Loucy (cell line): ENCODE measurements around the gene KLK1.

ENCODE experiments used
- H2AFZ ChIP-seq: fragments of 200-600 bp; sonication (generic); 2 replicates; pipeline ENCODE4 v1.6.0; 2016; ENCODE audit warnings: antibody characterized with exemption, mild to moderate bottlenecking, low read length, moderate library complexity
- H3F3A ChIP-seq: fragments of 200-600 bp; 2 replicates; pipeline ENCODE4 v1.6.0; 2016; ENCODE audit warnings: antibody characterized with exemption, low read depth, mild to moderate bottlenecking
- H3K27me3 ChIP-seq: fragments of 200-600 bp; sonication (generic); 2 replicates; pipeline ENCODE4 v1.6.1; 2014; ENCODE audit warnings: low read length, mild to moderate bottlenecking; ENCODE audit not compliant: insufficient read depth, poor library complexity, severe bottlenecking
- H3K36me3 ChIP-seq: fragments of 200-600 bp; sonication (generic); 2 replicates; pipeline ENCODE4 v1.6.1; 2016; ENCODE audit warnings: low read length; ENCODE audit not compliant: insufficient read depth
- H3K4me1 ChIP-seq: fragments of 200-600 bp; sonication (generic); 2 replicates; pipeline ENCODE4 v1.5.1; 2014; ENCODE audit warnings: low read length, mild to moderate bottlenecking; ENCODE audit not compliant: insufficient read depth, poor library complexity, severe bottlenecking
- H3K4me2 ChIP-seq: fragments of 200-600 bp; sonication (generic); 2 replicates; pipeline ENCODE4 v1.6.0; 2014; ENCODE audit warnings: antibody characterized with exemption, low read length, low read depth, mild to moderate bottlenecking; ENCODE audit not compliant: poor library complexity, severe bottlenecking
- H3K4me3 ChIP-seq: fragments of 200-600 bp; sonication (generic); 2 replicates; pipeline ENCODE4 v1.5.1; 2014; ENCODE audit warnings: low read length, mild to moderate bottlenecking, mixed read lengths; ENCODE audit not compliant: poor library complexity, severe bottlenecking
- H3K79me2 ChIP-seq: fragments of 200-600 bp; sonication (generic); 2 replicates; pipeline ENCODE4 v1.6.1; 2014; ENCODE audit warnings: low read length; ENCODE audit not compliant: insufficient read depth
- H3K9ac ChIP-seq: fragments of 200-600 bp; sonication (generic); 2 replicates; pipeline ENCODE4 v1.6.0; 2014; ENCODE audit warnings: mild to moderate bottlenecking, low read depth, low read length, moderate library complexity; ENCODE audit not compliant: poor library complexity, severe bottlenecking
- H3K9me2 ChIP-seq: fragments of 200-600 bp; sonication (generic); replicated peaks from 2 replicates; pipeline ENCODE4 v1.6.1; 2016; ENCODE audit warnings: low read depth, low read length, mixed read lengths
- H3K9me3 ChIP-seq: fragments of 200-600 bp; sonication (generic); 2 replicates; pipeline ENCODE4 v1.6.1; 2014; ENCODE audit warnings: mild to moderate bottlenecking, antibody characterized with exemption, low read length, low read depth; ENCODE audit not compliant: insufficient read depth
- H4K20me1 ChIP-seq: fragments of 200-600 bp; sonication (generic); 2 replicates; pipeline ENCODE4 v1.6.0; 2014; ENCODE audit warnings: antibody characterized with exemption, low read length, mild to moderate bottlenecking; ENCODE audit not compliant: insufficient read depth, poor library complexity, severe bottlenecking
- CTCF ChIP-seq: fragments of 200-600 bp; sonication (generic); conservative IDR thresholded peaks from 2 replicates; pipeline ENCODE4 v1.5.1; 2014; ENCODE audit warnings: mild to moderate bottlenecking, antibody characterized with exemption, low read length
- EZH2phosphoT487 ChIP-seq: fragments of 200-600 bp; IDR thresholded peaks from 2 replicates; pipeline ENCODE4 v1.6.1; 2018; ENCODE audit warnings: antibody characterized with exemption, mild to moderate bottlenecking, moderate library complexity, borderline replicate concordance

The KLK1 gene

GRCh38 chr19:50797429-50797780, 26.2 kb downstream of the KLK1 start:
- no peaks in the 10 kb centered on the region for H3K9me3 ChIP-seq
- H3K4me1 ChIP-seq: peaks cover 12% of the 10 kb centered on the region
- TF ChIP-seq EZH2phosphoT487 (no peak), CTCF (no peak)
- no peaks in the 10 kb centered on the region for H3K9me2 ChIP-seq
- peaks cover 66% of the 10 kb centered on the region; the same call in 1 of the 2 replicates for H3K36me3 ChIP-seq
- H3K79me2 ChIP-seq: peaks cover 47% of the 10 kb centered on the region
- H3F3A ChIP-seq: 0 out of 2 replicates have a peak, but pooled peaks cover 4% of the 10 kb centered on the region
- H3K4me2 ChIP-seq: no peak overlapping the region
- H2AFZ ChIP-seq: no peak overlapping the region
- no peak overlapping the region for H3K9ac ChIP-seq
- no peak overlapping the region for H3K4me3 ChIP-seq
- no peaks in the 10 kb centered on the region for H3K27me3 ChIP-seq
- H4K20me1 ChIP-seq: peaks cover 65% of the 10 kb centered on the region

DNA sequence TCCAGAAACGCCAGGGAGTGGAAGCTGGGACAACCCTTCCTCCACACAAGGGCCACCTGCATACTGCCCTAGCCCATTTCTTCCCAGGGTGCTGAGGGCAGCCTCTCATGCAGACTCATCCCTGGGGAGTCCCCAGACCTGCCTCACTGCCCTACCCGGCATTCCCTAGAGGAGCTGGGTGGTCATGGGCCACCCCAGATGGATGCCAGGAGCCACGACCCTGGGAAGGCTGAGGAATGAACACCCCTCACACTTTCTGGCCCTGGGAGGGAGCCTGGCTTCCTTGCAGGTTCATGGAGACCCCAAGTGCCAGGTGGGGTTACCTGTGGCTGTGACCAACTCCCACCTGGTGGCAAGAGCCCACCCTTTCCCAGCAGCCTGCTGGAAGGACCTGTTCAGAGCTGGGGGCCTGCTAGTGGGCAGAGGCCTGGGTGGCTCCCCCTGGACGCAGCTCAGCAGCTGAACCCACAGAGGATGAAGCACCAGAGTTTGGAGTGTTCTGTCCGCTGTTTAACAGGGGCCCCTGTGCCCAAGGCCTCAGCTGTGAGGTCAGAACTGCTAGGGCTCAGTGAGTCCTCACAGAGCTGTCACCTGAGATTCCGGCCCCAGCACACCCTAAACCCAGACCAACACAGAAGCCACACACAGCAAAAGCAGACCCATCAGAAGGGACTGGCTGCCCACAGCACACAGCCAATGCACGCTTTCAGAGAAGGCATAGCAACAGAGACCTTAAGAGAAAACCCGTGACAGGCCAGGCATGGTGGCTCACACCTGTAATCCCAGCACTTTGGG, 26.8 kb downstream of the KLK1 start:
- H3K9me2 ChIP-seq: no peaks in the 10 kb centered on the region
- H3K4me3 ChIP-seq: no peak overlapping the region
- TF ChIP-seq EZH2phosphoT487 (no peak), CTCF (no peak)
- peaks cover 60% of the 10 kb centered on the region for H4K20me1 ChIP-seq
- peaks cover 62% of the 10 kb centered on the region; the same call in 1 of the 2 replicates for H3K36me3 ChIP-seq
- H3K27me3 ChIP-seq: no peaks in the 10 kb centered on the region
- peaks cover 42% of the 10 kb centered on the region for H3K79me2 ChIP-seq
- H3F3A ChIP-seq: 0 out of 2 replicates have a peak, but pooled peaks cover 4% of the 10 kb centered on the region
- peaks cover 6% of the 10 kb centered on the region for H3K4me1 ChIP-seq
- no peak overlapping the region for H2AFZ ChIP-seq
- no peak overlapping the region for H3K4me2 ChIP-seq
- no peak overlapping the region for H3K9ac ChIP-seq
- H3K9me3 ChIP-seq: no peaks in the 10 kb centered on the region

- Histone ChIP-seq H2AFZ (no peak overlapping the region), H3F3A (0 out of 2 replicates have a peak, but pooled peaks cover 4% of the 10 kb centered on the region), H3K9ac (no peak overlapping the region), H3K27me3 (no peaks in the 10 kb centered on the region), H3K4me3 (no peak overlapping the region), H3K36me3 (peaks cover 58% of the 10 kb centered on the region; the same call in 1 of the 2 replicates), H3K9me3 (no peaks in the 10 kb centered on the region), H3K4me1 (peaks cover 5% of the 10 kb centered on the region), H4K20me1 (peaks cover 58% of the 10 kb centered on the region), H3K79me2 (peaks cover 37% of the 10 kb centered on the region), H3K4me2 (no peak overlapping the region), H3K9me2 (no peaks in the 10 kb centered on the region)
- TF ChIP-seq CTCF (0 out of 2 replicates have a peak, but pooled peaks have one; percentile 19), EZH2phosphoT487 (no peak)
Observed at GRCh38 chr19:50796128-50796633, 27.4 kb downstream of the KLK1 start.
